Measurements from ENCODE around the gene GATD1.

GATD1 gene

GRCh38 chr11:811446-812245, 34.4 kb upstream of the GATD1 start:
- DNase-seq: no peak

GRCh38 chr11:810040-810567, 32.8 kb upstream of the GATD1 start:
- DNase-seq: no peak

GRCh38 chr11:809287-810039, 32.2 kb upstream of the GATD1 start, which contains the start of gene RPLP2:
TSS of gene RPLP2 (plus strand) at chr11:809967. CDS start at chr11:810235, 268 bp downstream.
- DNase-seq: peak; percentile 95

GRCh38 chr11:808427-809286, 31.4 kb upstream of the GATD1 start:
- no peak for DNase-seq

- no peak for DNase-seq
Observed at GRCh38 chr11:804599-804964, 27.3 kb upstream of the GATD1 start.

GRCh38 chr11:803770-804598, 26.7 kb upstream of the GATD1 start:
- no peak for DNase-seq

- DNase-seq: no peak
Observed at GRCh38 chr11:803467-803742, 26.1 kb upstream of the GATD1 start.

GRCh38 chr11:802693-803466, 25.6 kb upstream of the GATD1 start:
- no peak for DNase-seq

- DNase-seq: no peak
Observed at GRCh38 chr11:802018-802617, 24.8 kb upstream of the GATD1 start.

GRCh38 chr11:801097-801780, 24.0 kb upstream of the GATD1 start:
- DNase-seq: no peak

GRCh38 chr11:800473-800872, 23.2 kb upstream of the GATD1 start:
- DNase-seq: no peak

GRCh38 chr11:799641-800316, 22.5 kb upstream of the GATD1 start:
- no peak for DNase-seq

- DNase-seq: peak; percentile 80
Observed at GRCh38 chr11:798093-798713, 20.9 kb upstream of the GATD1 start, which contains the start of gene SLC25A22. TSS of gene SLC25A22 (minus strand) at chr11:798281. CDS start at chr11:795006, 3,275 bp downstream.

GRCh38 chr11:797296-798092, 20.2 kb upstream of the GATD1 start:
- peak; percentile 66 for DNase-seq

GRCh38 chr11:796565-797295, 19.4 kb upstream of the GATD1 start:
- no peak for DNase-seq

GRCh38 chr11:795634-796564, 18.6 kb upstream of the GATD1 start:
- DNase-seq: peak; percentile 69

Data from activated effector memory CD4-positive, alpha-beta T cell treated with Interleukin-2 at 50 U/mL for 16 hours (primary cell).